A549 (cell line): Measurements from ENCODE around the gene ERCC2. TPM values are rescaled to one million over a fixed set of nuclear protein-coding genes. Genes with fewer than 3 reads are reported as not detected.

Experiments
- ATAC-seq, 2 experiments: fragments of 200-7000 bp in 1 of 2; fragments of >200 bp in 1 of 2; cut with Nextera tagmentation in 1 of 2; cut with Tn5 transposase in 1 of 2; 3 replicates each; pipeline versions ENCODE4 v1.8.0 to v1.9.1; 2018 to 2020; ENCODE audit warnings: mild to moderate bottlenecking in 1 of 2, moderate library complexity in 1 of 2
- CTCF ChIA-PET: fragments of 300-600 bp; sonication (Branson Sonifier 250); formaldehyde crosslinking; extraction: SDS; loops from one replicate; lab custom pipeline; 2021; ENCODE audit warnings: antibody characterized with exemption, inconsistent platforms; lab: Yijun Ruan, JAX
- POLR2A ChIA-PET: fragments of 350-600 bp; formaldehyde crosslinking; extraction: SDS; loops from one replicate; lab custom pipeline; 2021; ENCODE audit warnings: antibody characterized with exemption, inconsistent platforms; lab: Yijun Ruan, JAX
- DNase-seq, 2 experiments: peaks; one replicate each; pipeline versions ENCODE4 v3.0.0 to v3.0.0-alpha.2; 2011 to 2016; ENCODE audit warnings: low read depth in 1 of 2, low spot score in 1 of 2
- FAIRE-seq: peaks from 2 replicates; lab custom pipeline; 2011; peaks lifted over from hg19 to GRCh38; lab: Jason Lieb, UNC
- H3K27ac ChIP-seq, 2 experiments: fragments of >200 bp; sonication (Bioruptor Twin); formaldehyde crosslinking; 3 replicates each; pipeline ENCODE4 v1.5.1; 2016 to 2017
- H3K4me1 ChIP-seq: fragments of >200 bp; sonication (Bioruptor Twin); formaldehyde crosslinking; 3 replicates; pipeline ENCODE4 v1.6.1; 2016
- H3K4me2 ChIP-seq: fragments of >200 bp; sonication (Bioruptor Twin); formaldehyde crosslinking; 3 replicates; pipeline ENCODE4 v1.6.1; 2016
- H3K4me3 ChIP-seq: fragments of >200 bp; sonication (Bioruptor Twin); formaldehyde crosslinking; 3 replicates; pipeline ENCODE4 v1.5.1; 2016
- H3K9me3 ChIP-seq: fragments of >200 bp; sonication (Bioruptor Twin); formaldehyde crosslinking; 3 replicates; pipeline ENCODE4 v1.6.1; 2016
- ATOH8 ChIP-seq: fragments of 250-450 bp; sonication (Bioruptor Pico); IDR thresholded peaks from 2 replicates; pipeline ENCODE4 v1.5.0; 2020; ENCODE audit warnings: low read depth, mild to moderate bottlenecking, moderate library complexity
- BCL3 ChIP-seq: fragments of >200 bp; sonication (Bioruptor Twin); formaldehyde crosslinking; IDR thresholded peaks from 3 replicates; pipeline ENCODE4 v1.6.1; 2016
- BHLHE40 ChIP-seq: IDR thresholded peaks from 2 replicates; pipeline ENCODE4 v1.6.1; 2012; ENCODE audit warnings: low read depth, low read length, inconsistent platforms
- CBX8 ChIP-seq: fragments of 200-600 bp; sonication (generic); IDR thresholded peaks from 2 replicates; pipeline ENCODE4 v1.6.1; 2016
- CEBPB ChIP-seq, 2 experiments: fragments of >200 bp in 1 of 2; sonication (Bioruptor Twin) in 1 of 2; formaldehyde crosslinking in 1 of 2; IDR thresholded peaks; 2 replicates each; pipeline ENCODE4 v1.6.1; 2012 to 2016
- E2F6 ChIP-seq: IDR thresholded peaks from 2 replicates; pipeline ENCODE4 v1.6.1; 2012; ENCODE audit warnings: low read depth, borderline replicate concordance
- ESRRA ChIP-seq: fragments of 150-350 bp; IDR thresholded peaks from 2 replicates; pipeline ENCODE4 v1.6.1; 2014; ENCODE audit warnings: mild to moderate bottlenecking, low read length, borderline replicate concordance
- FOSL2 ChIP-seq, 2 experiments: fragments of 450-650 bp in 1 of 2; fragments of >200 bp in 1 of 2; sonication (Bioruptor Twin) in 1 of 2; formaldehyde crosslinking; IDR thresholded peaks; 2 replicates each; pipeline versions ENCODE4 v1.5.0 to v1.6.1; 2016 to 2020; ENCODE audit warnings: mild to moderate bottlenecking in 1 of 2, moderate library complexity in 1 of 2
- FOXS1 ChIP-seq: fragments of 250-450 bp; sonication (Bioruptor Pico); IDR thresholded peaks from 2 replicates; pipeline ENCODE4 v1.5.0; 2020; ENCODE audit warnings: mild to moderate bottlenecking, moderate library complexity
- GATA3 ChIP-seq: IDR thresholded peaks from 2 replicates; pipeline ENCODE4 v1.6.1; 2012; ENCODE audit warnings: borderline replicate concordance
- HOXB5 ChIP-seq: fragments of 250-450 bp; sonication (Bioruptor Pico); IDR thresholded peaks from 2 replicates; pipeline ENCODE4 v1.5.0; 2020; ENCODE audit warnings: mild to moderate bottlenecking, moderate library complexity
- JUN ChIP-seq, 2 experiments: fragments of >200 bp; sonication (Bioruptor Twin); formaldehyde crosslinking; IDR thresholded peaks; 2 replicates in 1 of 2; 3 replicates in 1 of 2; pipeline ENCODE4 v1.6.1; 2016 to 2017
- MAX ChIP-seq: IDR thresholded peaks from 2 replicates; pipeline ENCODE4 v1.6.1; 2012
- MAZ ChIP-seq: fragments of 150-350 bp; IDR thresholded peaks from 2 replicates; pipeline ENCODE4 v1.6.1; 2014; ENCODE audit warnings: antibody characterized with exemption, low read depth, low read length, borderline replicate concordance
- PHF8 ChIP-seq: fragments of 200-600 bp; sonication (generic); IDR thresholded peaks from 2 replicates; pipeline ENCODE4 v1.6.1; 2016; ENCODE audit warnings: low read depth, mild to moderate bottlenecking, antibody characterized with exemption, moderate library complexity, borderline replicate concordance
- POLR2A ChIP-seq: IDR thresholded peaks from 2 replicates; pipeline ENCODE4 v1.6.1; 2012; ENCODE audit warnings: mild to moderate bottlenecking, low read length
- REST ChIP-seq: fragments of 200-600 bp; sonication (generic); IDR thresholded peaks from 2 replicates; pipeline ENCODE4 v1.6.1; 2016; ENCODE audit warnings: antibody characterized with exemption, mild to moderate bottlenecking, moderate library complexity
- SMC3 ChIP-seq: fragments of >200 bp; sonication (Bioruptor Twin); formaldehyde crosslinking; IDR thresholded peaks from 3 replicates; pipeline ENCODE4 v1.6.1; 2018; ENCODE audit warnings: inconsistent platforms
- SREBF2 ChIP-seq: fragments of 450-650 bp; IDR thresholded peaks from 2 replicates; pipeline ENCODE4 v1.6.1; 2014; ENCODE audit warnings: mild to moderate bottlenecking, moderate library complexity
- TP53 ChIP-seq: fragments of 250-450 bp; sonication (Bioruptor Pico); IDR thresholded peaks from 2 replicates; pipeline ENCODE4 v1.5.0; 2021; ENCODE audit warnings: mild to moderate bottlenecking, moderate library complexity
- USF2 ChIP-seq: fragments of 450-650 bp; IDR thresholded peaks from 2 replicates; pipeline ENCODE4 v1.6.1; 2014; ENCODE audit warnings: antibody characterized with exemption
- ZNF302 ChIP-seq: fragments of 250-450 bp; sonication (Bioruptor Pico); IDR thresholded peaks from 2 replicates; pipeline ENCODE4 v1.9.0; 2021; ENCODE audit warnings: inconsistent platforms, mild to moderate bottlenecking, moderate library complexity
- WGBS: methylation state at CpG from one replicate; pipeline ENCODE4 v1.1.6; 2017; ENCODE audit errors: missing lambda C conversion rate; 5-methylcytosine and 5-hydroxymethylcytosine counted together
- polyA plus RNA-seq, 4 experiments: library from polyadenylated mRNA; depleted of rRNA in 3 of 4; stranded (reverse); fragments of >200 nt; fragmentation: RNase III in 1 of 4; extraction: RNeasy Plus Mini Kit Qiagen cat#74134 plus additional on column Dnase treatment in 1 of 4; gene quantifications; 2 replicates in 3 of 4; 3 replicates in 1 of 4; pipeline ENCODE4 v1.2.3, GENCODE V29; 2011 to 2017

ERCC2 gene
- polyA plus RNA-seq, 2 of the 4 experiments (the other 2 are of a cell fraction) = 12.9 to 19.8 TPM

GRCh38 chr19:45406226-45407090 lies 36.1 kb upstream of the ERCC2 start, which contains the start of gene POLR1G (continued):
- TF ChIP-seq REST = no peak; the same call in 1 of the 2 replicates
- TF ChIP-seq BHLHE40 = peak; percentile 81
- TF ChIP-seq, all 56 proteins: peak for 20

GRCh38 chr19:45405435-45406225 lies 35.3 kb upstream of the ERCC2 start:
- FAIRE-seq (no peak), DNase-seq (peak; percentile 94 to 97), ATAC-seq (peak; percentile 59 to 71)
- Histone ChIP-seq H3K4me3 (peak overlapping the region; percentile 66), H3K4me2 (peak overlapping the region; percentile 86), H3K9me3 (no peaks in the 10 kb centered on the region), H3K4me1 (peaks cover 39% of the 10 kb centered on the region), H3K27ac (peak overlapping the region; percentile 94 to 96)
- WGBS = under 1% methylated on average over 48 of the region's 48 CpGs
- POLR2A ChIA-PET = interaction anchor here (0.8 to 1.8 kb wide), 11 partner anchors 9 to 228 kb away, joined by 3 to 7 read pairs (median 4); partner anchors contain the start of genes ERCC1 and TRAPPC6A
- CTCF ChIA-PET = interaction anchor here (0.9 to 6.3 kb wide), 9 partner anchors 9 to 89 kb away, joined by 4 to 99 read pairs (median 37); partner anchors contain the start of gene ERCC1
- TF ChIP-seq POLR2A = peak; percentile 12; the same call in 1 of the 2 replicates
- TF ChIP-seq ATOH8 (CRISPR knock-in tag) = peak; percentile 66; the same call in 1 of the 2 replicates
- no peak for TF ChIP-seq SMC3
- 0 out of 2 replicates have a peak, but pooled peaks have one; percentile 13 for TF ChIP-seq MAZ
- TF ChIP-seq JUN (IDR thresholded peaks at IDR 0.05) = peak in 1 of 2 experiments; percentile 20; a peak in 2 of 5 replicates
- no peak for TF ChIP-seq SREBF2
- TF ChIP-seq USF2 = peak; percentile 77
- TF ChIP-seq CEBPB (IDR thresholded peaks at IDR 0.05) = no peak
- peak; percentile 68; the same call in 1 of the 2 replicates for TF ChIP-seq HOXB5 (CRISPR knock-in tag)
- TF ChIP-seq ESRRA = 0 out of 2 replicates have a peak, but pooled peaks have one; percentile 1
- TF ChIP-seq MAX = peak; percentile 95
- peak; percentile 40; the same call in 1 of the 2 replicates for TF ChIP-seq PHF8
- TF ChIP-seq CBX8 = no peak
- TF ChIP-seq FOXS1 (CRISPR knock-in tag) = no peak
- no peak for TF ChIP-seq REST
- TF ChIP-seq BHLHE40 = peak; percentile 45
- no peak; the same call in 1 of the 2 replicates for TF ChIP-seq GATA3
- TF ChIP-seq BCL3 = peak; percentile 32; the same call in 1 of the 3 replicates
- TF ChIP-seq E2F6 = peak; percentile 96
- no peak for TF ChIP-seq FOSL2 (IDR thresholded peaks at IDR 0.05)
- TF ChIP-seq FOSL2 (CRISPR knock-in tag; IDR thresholded peaks at IDR 0.05) = peak; percentile 93
- TF ChIP-seq TP53 (CRISPR knock-in tag) = 0 out of 2 replicates have a peak, but pooled peaks have one; percentile 71
- TF ChIP-seq ZNF302 (CRISPR knock-in tag) = no peak
